Gastrocnemius medialis (tissue), 4 donors: ENCODE measurements around the gene SMG6. TPM values are rescaled to one million over a fixed set of nuclear protein-coding genes. Genes with fewer than 3 reads are reported as not detected.
A peak's percentile ranks its signal among the peaks of the same experiment; 100 is the strongest.

Experiments
- ATAC-seq, 2 donors: fragments of 150-250 bp; one replicate each; pipeline ENCODE4 v1.9.1; 2016
- DNase-seq, 2 donors: peaks; one replicate each; pipeline ENCODE4 v3.0.0-alpha.2; 2019
- H3K27ac ChIP-seq, 4 donors: fragments of 200-600 bp; sonication (generic); 1 replicate in 1 of 4; 2 replicates in 3 of 4; pipeline ENCODE4 v1.5.1; 2016 to 2018; ENCODE audit warnings: mild to moderate bottlenecking in 2 of 4, moderate library complexity in 1 of 4
- H3K27me3 ChIP-seq, 3 donors: fragments of 200-600 bp; sonication (generic) in 2 of 3; 1 replicate in 1 of 3; 2 replicates in 2 of 3; pipeline versions ENCODE4 v1.5.1 to v1.6.0; 2016 to 2019; ENCODE audit warnings: mild to moderate bottlenecking in 1 of 3, moderate library complexity in 1 of 3
- H3K36me3 ChIP-seq, 2 donors: fragments of 200-600 bp; sonication (generic) in 1 of 2; one replicate each; pipeline ENCODE4 v1.5.1; 2017 to 2018
- H3K4me1 ChIP-seq, 2 donors: fragments of 200-600 bp; sonication (generic) in 1 of 2; one replicate each; pipeline ENCODE4 v1.5.1; 2016 to 2017; ENCODE audit warnings: mild to moderate bottlenecking in 2 of 2
- H3K4me3 ChIP-seq, 4 donors: fragments of 200-600 bp; sonication (generic) in 3 of 4; 1 replicate in 1 of 4; 2 replicates in 3 of 4; pipeline ENCODE4 v1.5.1; 2016 to 2019; ENCODE audit warnings: mild to moderate bottlenecking in 2 of 4
- H3K9me3 ChIP-seq, 3 donors: fragments of 200-600 bp; sonication (generic) in 2 of 3; 1 replicate in 1 of 3; 2 replicates in 2 of 3; pipeline ENCODE4 v1.5.1; 2016 to 2019
- POLR2A ChIP-seq, 2 donors: fragments of 450-650 bp; IDR thresholded peaks; one replicate each; pipeline ENCODE4 v1.6.1; 2017; ENCODE audit warnings: antibody characterized with exemption in 2 of 2, mild to moderate bottlenecking in 2 of 2, moderate library complexity in 2 of 2
- in situ Hi-C, 4 donors: fragments of 200-750 bp; cut with MboI; loops; one replicate each; pipeline versions ENCODE4 v1.15.0 to v1.8.0; 2017; ENCODE audit warnings: low sequenced_read_pairs in 4 of 4
- intact Hi-C: fragments of 100-400 bp; cut with DNase I; formaldehyde crosslinking; loops from one replicate; pipeline ENCODE4 v1.15.1; 2023; ENCODE audit warnings: low total_unique reads
- total RNA-seq, 4 donors: library from RNA; depleted of rRNA; stranded (reverse); fragments of >200 nt; gene quantifications; one replicate each; pipeline versions ENCODE4 v1.1.0 to v1.2.3, GENCODE V29; 2016
- TF ChIP-seq, protein P1 (sequence below), 5 experiments: fragments of 450-650 bp in 3 of 5; fragments of 200-600 bp in 2 of 5; sonication (generic) in 2 of 5; IDR thresholded peaks in 4 of 5; conservative IDR thresholded peaks in 1 of 5; 1 replicate in 4 of 5; 2 replicates in 1 of 5; pipeline ENCODE4 v1.5.1; 2016 to 2019; ENCODE audit warnings: antibody characterized with exemption in 5 of 5, mild to moderate bottlenecking in 3 of 5, moderate library complexity in 3 of 5

The SMG6 gene
- total RNA-seq, 4 donors from 2014 or later, result 20.5 to 27.8 (median 23.0) TPM

DNA sequence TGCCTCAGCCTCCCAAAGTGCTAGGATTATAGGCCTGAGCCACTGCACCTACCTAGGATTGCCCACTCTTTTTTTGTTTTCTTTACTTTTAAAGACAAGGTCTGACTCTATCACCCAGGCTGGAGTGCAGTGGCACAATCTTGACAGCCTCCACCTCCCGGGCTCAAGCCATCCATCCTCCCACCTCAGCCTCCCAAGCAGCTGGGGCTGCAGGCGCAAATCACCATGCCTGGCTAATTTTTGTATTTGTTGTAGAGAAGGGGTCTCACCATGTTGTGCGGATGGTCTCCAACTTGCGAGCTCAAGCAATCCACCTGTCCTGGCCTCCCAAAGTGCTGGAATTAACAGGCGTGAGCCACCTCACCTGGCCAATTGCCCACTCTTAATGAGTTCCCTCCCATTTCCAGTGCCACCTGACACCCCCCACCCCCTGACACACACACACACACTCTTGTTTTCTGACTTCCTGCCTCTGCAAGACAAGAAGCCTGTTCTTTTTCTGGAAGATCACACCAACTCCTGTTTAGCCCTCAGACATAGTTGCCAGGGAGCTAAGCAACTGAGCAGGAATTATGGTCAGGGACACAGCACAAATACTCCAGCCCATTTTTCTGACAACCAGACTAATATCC, 259.2 kb downstream of the SMG6 start:
- peaks cover 0 to 23% of the 10 kb centered on the region in 2 donors for H3K36me3 ChIP-seq
- TF ChIP-seq, protein P1, sequence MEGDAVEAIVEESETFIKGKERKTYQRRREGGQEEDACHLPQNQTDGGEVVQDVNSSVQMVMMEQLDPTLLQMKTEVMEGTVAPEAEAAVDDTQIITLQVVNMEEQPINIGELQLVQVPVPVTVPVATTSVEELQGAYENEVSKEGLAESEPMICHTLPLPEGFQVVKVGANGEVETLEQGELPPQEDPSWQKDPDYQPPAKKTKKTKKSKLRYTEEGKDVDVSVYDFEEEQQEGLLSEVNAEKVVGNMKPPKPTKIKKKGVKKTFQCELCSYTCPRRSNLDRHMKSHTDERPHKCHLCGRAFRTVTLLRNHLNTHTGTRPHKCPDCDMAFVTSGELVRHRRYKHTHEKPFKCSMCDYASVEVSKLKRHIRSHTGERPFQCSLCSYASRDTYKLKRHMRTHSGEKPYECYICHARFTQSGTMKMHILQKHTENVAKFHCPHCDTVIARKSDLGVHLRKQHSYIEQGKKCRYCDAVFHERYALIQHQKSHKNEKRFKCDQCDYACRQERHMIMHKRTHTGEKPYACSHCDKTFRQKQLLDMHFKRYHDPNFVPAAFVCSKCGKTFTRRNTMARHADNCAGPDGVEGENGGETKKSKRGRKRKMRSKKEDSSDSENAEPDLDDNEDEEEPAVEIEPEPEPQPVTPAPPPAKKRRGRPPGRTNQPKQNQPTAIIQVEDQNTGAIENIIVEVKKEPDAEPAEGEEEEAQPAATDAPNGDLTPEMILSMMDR (IDR thresholded peaks at IDR 0.05 in 4 of 5, conservative IDR thresholded peaks at IDR 0.05 in 1 of 5), result no peak
- no peak for TF ChIP-seq POLR2A (IDR thresholded peaks at IDR 0.05)
- no peaks in the 10 kb centered on the region for H3K9me3 ChIP-seq
- no peak for DNase-seq
- intact Hi-C loops, result loop anchor here (10.0 kb wide), 1 partner anchor 470 kb away; no protein-coding TSS in a partner anchor
- in situ Hi-C loops, result loop anchor here (25.0 kb wide), 2 partner anchors 357 to 382 kb away; partner anchors contain the start of gene PRPF8 (in 1 of the 4)
- peak overlapping the region in 3 of 4 donors; percentile 10 to 97 (median 12) for H3K27ac ChIP-seq
- peaks cover 33 to 34% of the 10 kb centered on the region in 2 donors for H3K4me1 ChIP-seq
- peaks cover 0 to 12% (median 11%) of the 10 kb centered on the region in 3 donors for H3K27me3 ChIP-seq
- ATAC-seq, result no peak
- no peak overlapping the region for H3K4me3 ChIP-seq

DNA sequence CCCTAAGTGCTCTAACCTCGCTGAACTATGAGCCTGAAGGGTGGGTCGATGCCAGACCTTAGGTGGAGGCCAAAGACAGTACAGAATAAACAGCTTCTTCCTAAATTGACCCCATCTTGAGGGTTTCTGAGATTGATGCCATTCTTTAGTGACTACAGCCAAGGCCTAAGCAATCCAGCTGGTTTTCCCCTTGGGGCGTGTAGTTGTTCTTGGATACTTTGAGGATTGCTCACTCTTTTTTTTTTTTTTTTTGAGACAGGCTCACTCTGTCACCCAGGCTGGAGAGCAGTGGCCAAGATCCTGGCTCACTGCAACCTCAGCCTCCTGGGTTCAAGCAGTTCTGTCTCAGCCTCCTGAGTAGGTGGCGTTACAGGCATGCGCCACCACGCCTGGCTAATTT, 259.8 kb downstream of the SMG6 start:
- DNase-seq (no peak), ATAC-seq (no peak)
- peaks cover 0 to 23% of the 10 kb centered on the region in 2 donors for H3K36me3 ChIP-seq
- TF ChIP-seq, protein P1 (IDR thresholded peaks at IDR 0.05 in 4 of 5, conservative IDR thresholded peaks at IDR 0.05 in 1 of 5), result no peak
- TF ChIP-seq POLR2A (IDR thresholded peaks at IDR 0.05), result no peak
- peaks cover 0 to 6% (median 5%) of the 10 kb centered on the region in 3 donors for H3K27me3 ChIP-seq
- intact Hi-C loops, result loop anchor here (10.0 kb wide), 1 partner anchor 469 kb away; no protein-coding TSS in a partner anchor
- no peaks in the 10 kb centered on the region for H3K9me3 ChIP-seq
- H3K27ac ChIP-seq, result peak overlapping the region; percentile 10 to 97 (median 50)
- in situ Hi-C loops, result loop anchor here (25.0 kb wide), 2 partner anchors 356 to 381 kb away; partner anchors contain the start of gene PRPF8 (in 1 of the 4)
- peaks cover 27 to 28% of the 10 kb centered on the region in 2 donors for H3K4me1 ChIP-seq
- no peak overlapping the region for H3K4me3 ChIP-seq

DNA sequence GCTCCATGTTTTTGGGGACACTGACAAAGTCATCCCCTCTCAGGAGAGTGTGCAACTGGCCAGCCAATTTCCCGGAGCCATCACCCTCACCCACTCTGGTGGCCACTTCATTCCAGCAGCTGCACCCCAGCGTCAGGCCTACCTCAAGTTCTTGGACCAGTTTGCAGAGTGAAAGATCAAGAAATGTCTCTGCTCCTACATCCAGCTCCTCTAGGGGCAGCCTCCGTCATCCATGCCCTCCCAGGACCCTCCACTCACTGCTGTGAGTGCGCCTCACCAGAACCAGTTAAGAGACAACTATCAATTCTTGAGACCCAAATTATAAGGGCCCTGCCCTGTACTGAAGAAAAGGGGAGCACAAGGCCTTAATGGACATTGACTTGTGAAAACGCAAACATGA, 260.7 kb downstream of the SMG6 start:
- intact Hi-C loops (loop anchor here (1.0 to 10.0 kb wide), 2 partner anchors 135 to 468 kb away; no protein-coding TSS in a partner anchor), in situ Hi-C loops (loop anchor here (25.0 kb wide), 2 partner anchors 356 to 381 kb away; partner anchors contain the start of gene PRPF8 (in 1 of the 4))
- H3K36me3 ChIP-seq, result peaks cover 0 to 23% of the 10 kb centered on the region in 2 donors
- peaks cover 0 to under 1% (median 0%) of the 10 kb centered on the region in 3 donors for H3K27me3 ChIP-seq
- H3K9me3 ChIP-seq, result no peaks in the 10 kb centered on the region
- H3K4me1 ChIP-seq, result peaks cover 26% of the 10 kb centered on the region in 2 donors
- H3K4me3 ChIP-seq, result peak overlapping the region; percentile 72 to 100 (median 80)
- peak overlapping the region; percentile 85 to 97 (median 92) for H3K27ac ChIP-seq
- no peak for DNase-seq
- TF ChIP-seq POLR2A (IDR thresholded peaks at IDR 0.05), result no peak
- TF ChIP-seq, protein P1 (IDR thresholded peaks at IDR 0.05 in 4 of 5, conservative IDR thresholded peaks at IDR 0.05 in 1 of 5), result no peak
- ATAC-seq, result no peak

DNA sequence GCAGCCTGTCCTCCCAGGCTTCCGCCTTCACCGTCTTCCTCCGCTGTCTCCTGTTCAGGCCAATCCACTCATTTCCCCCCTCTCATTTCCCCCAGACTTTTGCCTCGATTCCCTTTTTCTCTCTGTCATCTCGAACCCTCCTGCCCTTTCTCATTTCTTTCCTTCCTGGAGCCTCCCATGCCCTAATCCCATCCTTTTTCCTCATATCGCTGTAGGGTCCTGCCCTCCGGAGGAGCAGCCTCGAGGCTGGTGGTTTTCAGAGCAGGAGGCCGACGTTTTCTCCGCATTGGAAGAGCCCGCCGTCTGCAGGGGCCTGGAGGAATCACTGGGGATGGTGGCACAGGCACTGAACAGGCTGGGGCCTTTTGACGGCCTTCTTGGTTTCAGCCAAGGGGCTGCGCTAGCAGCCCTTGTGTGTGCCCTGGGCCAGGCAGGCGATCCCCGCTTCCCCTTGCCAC, 261.2 kb downstream of the SMG6 start:
- Histone ChIP-seq H3K4me3 (peak overlapping the region; percentile 72 to 100 (median 80)), H3K36me3 (peaks cover 0 to 27% of the 10 kb centered on the region in 2 donors), H3K27ac (peak overlapping the region; percentile 85 to 97 (median 92)), H3K9me3 (no peaks in the 10 kb centered on the region), H3K4me1 (peaks cover 26% of the 10 kb centered on the region in 2 donors), H3K27me3 (no peaks in the 10 kb centered on the region)
- intact Hi-C loops (loop anchor here (1.0 to 10.0 kb wide), 2 partner anchors 134 to 468 kb away; no protein-coding TSS in a partner anchor), in situ Hi-C loops (loop anchor here (25.0 kb wide), 2 partner anchors 355 to 380 kb away; partner anchors contain the start of gene PRPF8 (in 1 of the 4))
- no peak for DNase-seq
- peak; percentile 2 to 13 for ATAC-seq
- no peak for TF ChIP-seq POLR2A (IDR thresholded peaks at IDR 0.05)
- TF ChIP-seq, protein P1 (IDR thresholded peaks at IDR 0.05 in 4 of 5, conservative IDR thresholded peaks at IDR 0.05 in 1 of 5), result no peak
